GM18907 (cell line): ENCODE measurements around the gene TMA16.

Source experiments
- ATAC-seq: cut with Tn5 transposase; IDR thresholded peaks from one replicate; pipeline ENCODE4 v1.9.1; 2021; ENCODE audit warnings: mild to moderate bottlenecking, moderate library complexity; ENCODE audit not compliant: unreplicated experiment

The TMA16 gene

DNA sequence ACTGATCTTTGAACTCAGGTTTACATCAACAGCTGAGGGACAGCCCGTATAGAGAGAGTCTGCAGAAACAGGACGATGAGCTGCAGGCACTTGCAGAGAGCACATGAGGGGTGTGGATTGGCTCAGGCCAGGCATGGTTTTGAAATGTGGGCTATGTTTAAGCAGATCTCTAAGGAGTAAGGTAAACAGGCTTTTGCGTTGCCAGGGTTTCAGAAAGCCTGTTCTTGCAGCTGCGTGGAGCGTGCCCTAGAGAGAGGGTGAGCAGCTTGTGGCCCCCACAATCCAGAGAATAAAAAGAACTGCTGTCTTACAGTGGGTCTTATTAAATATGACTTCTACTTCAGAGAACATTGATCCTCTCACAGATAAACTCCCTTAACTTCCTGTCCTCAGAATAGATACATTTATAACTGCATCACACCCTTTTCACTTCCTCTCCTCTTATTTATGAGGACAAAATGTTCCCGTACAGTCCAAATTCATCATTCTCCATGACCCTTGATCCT lies 64.1 kb downstream of the TMA16 start:
- ATAC-seq = peak; percentile 54

DNA sequence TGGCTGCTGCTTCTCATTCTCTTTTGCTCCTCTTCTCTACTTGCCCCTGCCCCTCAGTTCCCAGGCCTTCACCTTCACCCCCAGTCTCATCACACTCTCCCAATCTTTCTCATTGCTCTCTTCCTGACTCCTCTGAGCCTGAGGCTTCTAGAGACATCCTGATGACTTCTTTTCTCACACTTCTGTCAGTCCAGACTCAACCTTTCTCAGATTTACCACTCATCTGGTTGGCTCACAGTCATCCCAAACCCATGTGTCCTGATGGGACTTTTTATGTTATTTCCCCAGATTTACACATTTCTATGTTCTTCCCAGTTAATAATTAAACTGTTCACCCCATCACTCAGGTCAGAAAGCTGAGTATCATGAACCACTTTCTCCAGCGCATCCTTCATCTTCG lies 68.0 kb downstream of the TMA16 start:
- peak; percentile 62 for ATAC-seq

DNA sequence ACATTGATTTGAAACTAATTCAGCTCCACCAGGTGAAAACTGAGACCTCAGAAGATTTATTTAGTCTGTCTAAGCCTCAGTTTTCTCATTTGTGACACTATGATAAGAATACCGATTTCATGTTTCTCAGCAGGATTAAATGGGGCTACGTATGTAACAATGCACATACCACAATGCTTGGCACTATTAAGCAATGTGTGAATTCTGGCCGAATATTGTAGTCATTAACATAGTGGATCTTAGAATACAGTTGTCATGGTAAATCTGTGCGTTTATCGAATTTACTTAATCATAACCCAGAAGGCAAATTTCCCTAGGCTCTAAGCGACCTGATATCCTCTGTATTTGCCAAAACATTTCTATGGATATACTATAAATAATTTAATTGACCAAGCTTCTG lies 69.1 kb downstream of the TMA16 start:
- no peak for ATAC-seq

GRCh38 chr4:163564221-163564720 lies 69.8 kb downstream of the TMA16 start:
- no peak for ATAC-seq

- ATAC-seq = no peak
These were observed 71.0 kb downstream of the TMA16 start for GRCh38 chr4:163565226-163566135.

GRCh38 chr4:163566257-163566796 lies 71.8 kb downstream of the TMA16 start:
- ATAC-seq = no peak

DNA sequence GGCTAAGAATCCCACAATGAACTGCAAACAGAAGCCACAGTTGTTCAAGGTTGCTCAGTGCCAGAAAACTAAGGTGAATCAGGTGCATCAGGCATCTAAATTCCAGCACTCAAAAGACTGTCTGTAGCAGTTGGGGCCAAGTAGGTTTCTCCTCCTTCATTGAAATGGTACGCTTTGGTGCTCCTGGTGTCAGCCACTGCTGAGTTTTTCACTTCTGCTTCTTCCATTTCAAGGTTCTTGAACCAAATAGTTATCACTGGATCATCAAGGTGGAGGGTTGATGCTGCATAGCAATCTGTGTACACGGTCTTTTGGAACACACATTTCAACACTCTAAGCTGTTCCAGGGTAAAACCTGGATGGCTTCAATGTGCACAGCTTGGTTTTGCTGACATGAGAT lies 74.4 kb downstream of the TMA16 start:
- ATAC-seq = peak; percentile 89
